ENCODE measurements around the gene NAP1L1. TPM values are rescaled to one million over a fixed set of nuclear protein-coding genes. Genes with fewer than 3 reads are reported as not detected.
A peak's percentile ranks its signal among the peaks of the same experiment; 100 is the strongest.

NAP1L1 gene
- total RNA-seq, 1 donor = 233 TPM

- TF ChIP-seq, protein P1, sequence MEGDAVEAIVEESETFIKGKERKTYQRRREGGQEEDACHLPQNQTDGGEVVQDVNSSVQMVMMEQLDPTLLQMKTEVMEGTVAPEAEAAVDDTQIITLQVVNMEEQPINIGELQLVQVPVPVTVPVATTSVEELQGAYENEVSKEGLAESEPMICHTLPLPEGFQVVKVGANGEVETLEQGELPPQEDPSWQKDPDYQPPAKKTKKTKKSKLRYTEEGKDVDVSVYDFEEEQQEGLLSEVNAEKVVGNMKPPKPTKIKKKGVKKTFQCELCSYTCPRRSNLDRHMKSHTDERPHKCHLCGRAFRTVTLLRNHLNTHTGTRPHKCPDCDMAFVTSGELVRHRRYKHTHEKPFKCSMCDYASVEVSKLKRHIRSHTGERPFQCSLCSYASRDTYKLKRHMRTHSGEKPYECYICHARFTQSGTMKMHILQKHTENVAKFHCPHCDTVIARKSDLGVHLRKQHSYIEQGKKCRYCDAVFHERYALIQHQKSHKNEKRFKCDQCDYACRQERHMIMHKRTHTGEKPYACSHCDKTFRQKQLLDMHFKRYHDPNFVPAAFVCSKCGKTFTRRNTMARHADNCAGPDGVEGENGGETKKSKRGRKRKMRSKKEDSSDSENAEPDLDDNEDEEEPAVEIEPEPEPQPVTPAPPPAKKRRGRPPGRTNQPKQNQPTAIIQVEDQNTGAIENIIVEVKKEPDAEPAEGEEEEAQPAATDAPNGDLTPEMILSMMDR (IDR thresholded peaks at IDR 0.05; ENCODE audit: insufficient read depth, low read depth, low read length) = no peak
- no peak overlapping the region for H3K4me3 ChIP-seq (ENCODE audit: low read depth, low read length)
- no peak for DNase-seq (ENCODE audit: low read depth)
Measured at GRCh38 chr12:76075448-76075847, 9.0 kb downstream of the NAP1L1 start.

GRCh38 chr12:76074701-76075336 is 9.7 kb downstream of the NAP1L1 start:
- TF ChIP-seq, protein P1 (IDR thresholded peaks at IDR 0.05; ENCODE audit: insufficient read depth, low read depth, low read length) = no peak
- H3K4me3 ChIP-seq (ENCODE audit: low read depth, low read length) = no peak overlapping the region
- DNase-seq (ENCODE audit: low read depth) = peak; percentile 10

DNA sequence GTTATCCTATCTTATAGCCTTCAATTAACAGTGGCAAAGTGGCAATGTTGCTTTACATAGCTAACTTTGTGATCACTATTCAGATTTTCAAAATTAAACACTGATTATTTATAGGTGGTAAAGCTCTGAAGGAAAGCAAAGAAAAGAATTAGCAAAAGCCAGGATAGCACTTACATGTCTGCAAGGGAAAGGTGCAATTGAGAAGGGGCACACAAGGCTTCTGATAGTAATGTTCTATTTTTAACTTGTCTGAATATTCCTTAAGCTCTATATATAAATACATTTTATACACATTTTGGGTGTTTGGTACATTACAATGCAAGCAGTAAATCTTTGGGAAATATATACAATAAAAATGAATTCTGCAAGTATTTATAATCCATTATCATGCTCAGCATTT is 10.9 kb downstream of the NAP1L1 start:
- DNase-seq (ENCODE audit: low read depth) = no peak
- TF ChIP-seq, protein P1 (IDR thresholded peaks at IDR 0.05; ENCODE audit: insufficient read depth, low read depth, low read length) = no peak
- no peak overlapping the region for H3K4me3 ChIP-seq (ENCODE audit: low read depth, low read length)

DNA sequence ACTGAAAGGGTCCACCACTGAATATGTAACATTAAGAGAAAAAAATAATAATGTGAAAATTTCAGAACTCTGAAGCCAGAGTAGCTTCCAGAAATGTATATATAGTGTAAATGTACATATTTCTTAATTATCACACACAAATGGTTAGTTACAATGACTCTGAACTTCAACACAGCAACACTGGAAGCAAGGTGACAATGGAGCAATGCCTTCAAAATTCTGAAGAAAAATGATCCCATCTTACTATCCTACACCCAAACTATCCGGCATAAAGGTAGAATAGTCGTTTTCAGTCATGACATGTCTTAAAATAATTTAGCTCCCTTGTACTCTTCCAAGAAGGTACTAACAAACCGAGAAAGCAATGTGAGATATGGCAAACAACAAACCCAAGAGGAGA is 11.9 kb downstream of the NAP1L1 start:
- TF ChIP-seq, protein P1 (IDR thresholded peaks at IDR 0.05; ENCODE audit: insufficient read depth, low read depth, low read length) = no peak
- no peak for DNase-seq (ENCODE audit: low read depth)
- no peak overlapping the region for H3K4me3 ChIP-seq (ENCODE audit: low read depth, low read length)

- no peak overlapping the region for H3K4me3 ChIP-seq (ENCODE audit: low read depth, low read length)
- TF ChIP-seq, protein P1 (IDR thresholded peaks at IDR 0.05; ENCODE audit: insufficient read depth, low read depth, low read length) = no peak
- DNase-seq (ENCODE audit: low read depth) = no peak
Measured at GRCh38 chr12:76069339-76069738, 15.1 kb downstream of the NAP1L1 start.

DNA sequence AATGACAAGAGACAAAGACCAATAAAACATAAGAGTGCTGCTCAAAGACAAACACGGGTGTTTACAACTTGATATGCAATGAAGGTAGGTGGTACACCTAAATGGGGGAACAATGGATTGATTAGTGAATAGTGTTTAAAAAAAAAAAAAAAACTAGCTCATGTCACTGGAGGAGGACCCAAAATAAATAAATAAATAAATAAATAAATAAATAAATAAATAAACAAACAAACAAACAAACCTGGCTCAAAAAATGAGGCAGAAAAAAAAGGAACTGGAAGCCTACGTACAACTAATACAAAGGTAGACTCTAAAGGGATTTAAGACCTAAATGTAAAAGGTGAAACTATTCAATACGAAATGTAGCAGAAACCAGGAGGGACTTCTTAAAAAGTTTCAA is 18.6 kb downstream of the NAP1L1 start:
- no peak for DNase-seq (ENCODE audit: low read depth)
- no peak overlapping the region for H3K4me3 ChIP-seq (ENCODE audit: low read depth, low read length)
- TF ChIP-seq, protein P1 (IDR thresholded peaks at IDR 0.05; ENCODE audit: insufficient read depth, low read depth, low read length) = no peak

GRCh38 chr12:76064904-76065303 is 19.6 kb downstream of the NAP1L1 start:
- no peak overlapping the region for H3K4me3 ChIP-seq (ENCODE audit: low read depth, low read length)
- DNase-seq (ENCODE audit: low read depth) = no peak
- TF ChIP-seq, protein P1 (IDR thresholded peaks at IDR 0.05; ENCODE audit: insufficient read depth, low read depth, low read length) = no peak

Data from fibroblast of villous mesenchyme (primary cell).